Occipital lobe (tissue), 2 donors: Measurements from ENCODE around the gene PINK1. TPM values are rescaled to one million over a fixed set of nuclear protein-coding genes. Genes with fewer than 3 reads are reported as not detected.
"Not testable (repeated sequence)": the region's sequence is repeated elsewhere in the genome, so short reads cannot be mapped to it uniquely, and the experiment has no call there.

Experiments used
- DNase-seq: peaks from one replicate; lab custom pipeline; 2025; lab: John Stamatoyannopoulos, UW
- total RNA-seq: library from RNA; depleted of rRNA; stranded (reverse); fragments of >200 nt; gene quantifications from one replicate; pipeline ENCODE4 v1.2.3, GENCODE V29; 2014

The PINK1 gene
- total RNA-seq, 1 donor from 2014 or later, result 117 TPM

DNA sequence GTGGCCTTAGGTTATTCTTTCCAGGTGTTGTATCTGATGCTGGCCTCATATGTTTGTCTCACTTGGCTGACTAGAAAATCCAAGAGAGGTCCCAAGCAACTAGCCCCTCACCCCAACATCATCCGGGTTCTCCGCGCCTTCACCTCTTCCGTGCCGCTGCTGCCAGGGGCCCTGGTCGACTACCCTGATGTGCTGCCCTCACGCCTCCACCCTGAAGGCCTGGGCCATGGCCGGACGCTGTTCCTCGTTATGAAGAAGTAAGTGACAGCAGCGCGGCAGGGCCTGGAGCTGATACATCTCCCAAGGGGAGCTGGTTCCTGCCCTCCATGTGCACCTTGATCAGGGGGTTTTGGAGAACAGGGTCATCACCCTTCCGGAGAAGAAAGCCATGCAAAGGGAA lies 11.2 kb downstream of the PINK1 start:
- DNase-seq, result no peak

DNA sequence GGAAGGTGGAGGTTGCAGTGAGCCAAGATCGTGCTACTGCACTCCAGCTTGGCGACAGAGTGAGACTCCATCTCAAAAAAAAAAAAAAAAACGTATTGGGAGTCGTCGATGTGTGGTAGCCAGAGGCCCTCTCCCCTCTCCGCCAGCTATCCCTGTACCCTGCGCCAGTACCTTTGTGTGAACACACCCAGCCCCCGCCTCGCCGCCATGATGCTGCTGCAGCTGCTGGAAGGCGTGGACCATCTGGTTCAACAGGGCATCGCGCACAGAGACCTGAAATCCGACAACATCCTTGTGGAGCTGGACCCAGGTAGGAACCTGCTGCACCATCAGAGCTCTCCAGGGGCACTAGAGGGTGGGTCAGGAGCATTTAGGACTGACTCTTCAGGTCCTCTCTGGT lies 12.2 kb downstream of the PINK1 start:
- DNase-seq, result no peak

DNA sequence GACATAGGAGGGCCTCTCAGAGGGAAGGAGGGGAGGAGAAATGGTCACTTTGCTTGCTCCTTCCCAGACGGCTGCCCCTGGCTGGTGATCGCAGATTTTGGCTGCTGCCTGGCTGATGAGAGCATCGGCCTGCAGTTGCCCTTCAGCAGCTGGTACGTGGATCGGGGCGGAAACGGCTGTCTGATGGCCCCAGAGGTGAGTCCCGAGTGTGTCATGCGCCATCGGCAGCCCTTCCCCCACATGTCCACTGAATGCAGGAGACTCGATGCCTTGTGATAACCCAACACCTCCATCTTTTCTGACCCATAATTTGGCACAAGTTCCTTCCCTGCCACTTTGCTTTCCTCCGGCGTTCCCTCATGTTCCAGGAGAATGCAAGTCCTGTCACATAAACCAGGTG lies 15.2 kb downstream of the PINK1 start:
- DNase-seq, result no peak

DNA sequence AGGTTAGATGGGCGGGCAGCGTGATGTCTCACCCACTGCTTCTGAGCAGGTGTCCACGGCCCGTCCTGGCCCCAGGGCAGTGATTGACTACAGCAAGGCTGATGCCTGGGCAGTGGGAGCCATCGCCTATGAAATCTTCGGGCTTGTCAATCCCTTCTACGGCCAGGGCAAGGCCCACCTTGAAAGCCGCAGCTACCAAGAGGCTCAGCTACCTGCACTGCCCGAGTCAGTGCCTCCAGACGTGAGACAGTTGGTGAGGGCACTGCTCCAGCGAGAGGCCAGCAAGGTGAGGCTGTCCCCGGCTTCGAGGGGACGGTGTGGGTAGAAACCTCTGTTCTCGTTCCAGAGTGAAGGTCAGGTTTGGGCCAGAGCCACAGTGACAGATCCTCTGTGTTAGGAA lies 15.7 kb downstream of the PINK1 start:
- no peak for DNase-seq

DNA sequence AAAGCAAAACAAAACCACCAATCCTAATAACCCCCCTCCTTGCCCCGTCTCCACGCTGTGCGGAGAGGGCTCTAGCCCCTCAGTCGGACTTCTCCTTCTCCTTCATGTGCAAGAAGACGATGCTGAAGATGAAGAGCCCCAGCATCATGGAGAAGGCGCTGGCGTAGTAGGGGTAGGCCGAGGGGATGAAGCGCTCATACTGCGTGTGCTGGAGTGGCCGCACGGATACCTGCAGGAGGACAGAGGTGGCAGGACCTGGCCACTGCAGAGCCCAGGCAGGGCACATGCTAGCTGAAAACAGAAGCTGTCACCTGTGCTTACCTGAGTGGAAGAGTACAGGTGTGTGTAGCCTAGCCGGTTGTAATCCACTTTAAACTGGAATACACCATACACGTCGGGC lies 19.0 kb downstream of the PINK1 start:
- DNase-seq, result no peak

DNA sequence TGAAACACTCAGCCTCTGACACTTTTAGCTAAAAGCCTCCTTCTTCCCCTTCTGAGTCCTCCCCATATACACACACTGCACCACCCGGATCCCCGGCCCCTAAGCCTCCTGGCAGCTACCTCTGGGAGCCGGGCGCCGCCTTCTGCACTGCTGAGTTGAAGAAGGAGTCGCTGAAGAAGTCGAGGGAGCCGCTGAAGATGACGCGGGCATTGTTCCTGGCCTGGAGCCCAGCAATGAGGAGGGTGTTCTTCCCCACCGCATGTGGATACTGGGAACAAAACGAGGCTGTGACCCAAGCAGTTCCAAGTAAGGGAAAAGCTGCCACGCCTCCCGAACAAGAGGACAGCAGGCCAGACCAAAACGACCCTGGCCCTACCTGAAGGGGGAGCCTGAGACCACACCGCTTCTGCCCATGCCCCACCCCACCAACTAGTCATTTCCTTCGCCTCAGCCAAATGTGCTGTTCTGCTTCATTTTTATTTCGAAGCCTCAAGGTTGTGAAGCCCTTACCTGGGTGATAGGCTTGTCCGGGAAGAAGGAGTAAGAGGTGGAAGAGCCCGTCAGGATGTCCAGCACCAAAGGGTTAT lies 20.9 kb downstream of the PINK1 start:
- peak; percentile 50 for DNase-seq

DNA sequence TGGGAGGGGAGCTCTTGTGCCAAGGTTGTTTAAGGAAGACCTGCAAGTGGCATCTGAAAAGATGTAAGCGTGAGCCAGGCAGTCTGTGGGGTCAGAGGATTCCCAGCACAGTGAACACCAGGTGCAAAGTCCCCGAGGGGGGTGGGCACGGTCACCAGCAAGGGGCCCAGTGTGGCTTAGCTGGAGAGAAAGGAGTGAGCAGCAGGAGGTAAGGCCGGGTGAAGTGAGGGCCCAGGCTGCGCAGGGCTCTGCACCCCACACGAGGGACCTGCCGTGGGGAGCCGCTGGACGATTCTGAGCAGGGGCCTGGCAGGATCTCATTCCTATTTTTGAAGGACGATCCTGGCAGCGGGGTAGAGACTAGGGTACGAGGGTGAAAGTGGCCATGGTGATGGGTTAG lies 23.8 kb downstream of the PINK1 start:
- no peak for DNase-seq

DNA sequence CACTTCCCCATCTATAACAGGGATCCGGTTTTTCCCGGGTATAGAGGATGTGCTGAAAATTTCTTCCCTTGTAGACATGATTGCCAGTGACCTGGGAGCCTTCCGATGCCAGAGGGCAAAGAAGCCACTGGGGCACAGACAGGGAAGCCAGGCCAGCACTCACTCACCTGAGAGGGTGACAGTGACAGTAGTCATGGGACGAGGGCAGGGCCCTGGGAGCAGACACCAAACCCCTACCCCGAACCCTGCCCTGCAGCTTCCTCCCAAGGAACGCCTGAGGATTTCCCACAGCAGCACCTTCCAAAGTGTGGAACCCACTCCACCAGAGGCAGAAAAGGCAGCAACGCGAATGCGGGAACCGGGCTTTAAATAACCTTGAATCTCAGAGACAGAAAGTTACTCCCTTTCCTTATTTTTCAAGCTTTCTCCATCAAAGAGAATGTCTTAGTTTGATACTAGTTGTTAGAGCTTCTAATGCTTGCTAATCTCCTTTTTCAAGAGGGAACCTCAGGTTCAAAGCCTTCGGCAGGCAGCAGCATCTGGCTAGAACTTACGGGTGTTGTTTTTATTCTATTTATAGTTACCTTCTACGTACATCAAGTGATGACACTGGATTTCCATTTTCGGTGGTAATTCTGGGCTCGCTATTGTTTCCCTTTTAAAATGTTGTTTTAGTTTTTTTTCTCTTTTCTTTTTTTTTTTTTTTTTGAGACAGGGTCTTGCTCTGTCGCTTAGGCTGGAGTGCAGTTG lies 25.1 kb downstream of the PINK1 start:
- no peak for DNase-seq

DNA sequence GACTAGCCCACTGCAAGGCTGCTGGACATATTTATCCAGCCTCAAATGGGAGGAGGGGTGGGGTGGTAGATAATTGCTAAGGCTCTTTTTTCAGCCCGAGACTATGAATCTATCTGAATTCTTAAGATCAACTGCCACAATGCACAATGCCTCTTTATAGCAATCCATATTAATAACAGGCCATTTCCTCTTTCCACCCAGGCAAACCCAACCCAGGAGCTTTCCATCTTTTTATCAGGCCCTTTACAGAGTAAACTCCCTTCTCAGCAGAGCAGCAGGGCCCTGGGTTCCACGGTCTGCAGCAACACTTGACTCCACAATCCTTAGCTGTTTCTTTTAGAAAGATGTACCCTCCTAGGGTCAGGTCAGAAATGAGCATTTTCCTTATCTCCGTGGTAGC lies 27.1 kb downstream of the PINK1 start:
- no peak for DNase-seq

DNA sequence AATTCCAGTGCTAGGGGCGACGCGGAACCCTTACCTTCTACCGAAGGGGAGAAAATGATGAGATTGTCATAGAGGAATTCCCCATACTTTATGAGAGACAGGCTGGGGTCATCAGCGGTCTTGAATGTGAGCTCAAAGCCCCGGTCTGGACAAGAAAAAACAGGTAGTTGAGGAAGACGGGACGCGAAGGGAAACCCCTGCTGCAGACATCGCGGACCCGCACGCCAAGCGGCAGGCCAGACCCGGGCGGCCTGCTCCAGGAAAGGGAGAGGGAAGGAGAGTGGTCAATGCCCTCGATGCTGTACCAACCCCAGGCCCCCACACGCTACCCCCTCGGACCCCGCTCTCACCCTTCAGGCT lies 27.6 kb downstream of the PINK1 start:
- no peak for DNase-seq

DNA sequence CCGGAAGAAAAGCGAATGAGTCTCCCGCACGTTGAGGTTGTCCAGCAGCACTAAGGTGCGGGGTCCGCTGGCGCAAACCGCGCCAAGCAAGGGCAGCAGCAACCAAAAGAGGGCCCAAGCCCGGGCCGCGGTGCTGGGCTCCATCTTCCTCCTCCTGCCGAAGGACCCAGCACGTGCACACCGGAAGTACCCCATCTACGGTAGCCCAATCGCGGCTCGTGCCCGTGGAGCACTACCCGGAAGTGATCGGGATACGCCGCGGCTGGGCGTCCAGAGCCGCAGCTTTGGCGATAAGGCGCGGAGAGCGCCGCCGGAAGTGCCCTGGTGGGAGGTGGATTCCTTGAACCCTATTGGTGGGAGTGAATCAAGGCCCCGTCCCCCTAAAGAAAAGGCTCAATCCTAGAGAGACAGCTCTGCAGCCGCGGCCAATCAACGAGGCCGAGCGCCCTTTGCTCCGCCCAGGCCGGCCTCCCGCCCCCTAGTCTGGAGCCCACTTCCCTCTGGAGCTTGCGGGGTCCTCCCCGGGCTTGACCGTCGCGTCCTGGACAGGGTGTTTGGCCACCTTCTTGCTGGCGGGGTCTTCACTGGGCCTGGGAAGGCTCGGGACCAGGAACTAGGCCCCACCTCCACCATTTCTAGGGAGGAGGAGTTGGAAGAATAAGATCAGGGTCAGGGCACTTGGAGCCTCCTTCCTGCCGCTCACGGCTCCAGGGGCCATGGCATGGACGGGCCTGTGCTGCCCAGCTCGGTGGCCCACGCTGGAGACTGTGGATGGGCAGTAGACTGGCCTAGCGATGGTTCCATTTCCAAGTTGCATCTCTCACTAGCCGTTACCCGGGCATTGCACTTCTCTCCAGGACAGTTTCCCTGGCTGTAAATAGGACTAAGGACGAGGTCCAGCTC lies 28.2 kb downstream of the PINK1 start, which contains the start of gene DDOST:
Gene DDOST, minus strand, starts transcription at position 163 of the 903 bp plus-strand sequence. Its CDS starts 19 bp downstream, at position 144.
- peak; percentile 98 for DNase-seq

DNA sequence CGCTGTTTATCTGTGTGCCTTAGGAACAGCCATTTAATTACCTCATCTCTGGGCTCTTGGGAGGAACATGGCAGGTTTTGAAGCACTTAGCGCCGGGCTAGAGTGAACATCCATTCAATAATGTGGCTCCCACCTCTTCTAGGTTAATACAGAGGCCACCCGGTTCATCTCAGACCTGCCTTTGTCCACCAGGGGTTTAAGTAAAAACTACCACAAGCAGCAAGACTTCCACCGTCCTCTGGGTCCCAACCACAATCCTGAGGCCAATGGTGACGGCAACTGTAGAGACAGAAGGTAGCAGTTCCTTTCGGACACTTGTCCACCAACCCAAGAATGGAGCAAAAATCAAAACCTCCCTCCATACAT lies 28.8 kb downstream of the PINK1 start:
- no peak for DNase-seq

DNA sequence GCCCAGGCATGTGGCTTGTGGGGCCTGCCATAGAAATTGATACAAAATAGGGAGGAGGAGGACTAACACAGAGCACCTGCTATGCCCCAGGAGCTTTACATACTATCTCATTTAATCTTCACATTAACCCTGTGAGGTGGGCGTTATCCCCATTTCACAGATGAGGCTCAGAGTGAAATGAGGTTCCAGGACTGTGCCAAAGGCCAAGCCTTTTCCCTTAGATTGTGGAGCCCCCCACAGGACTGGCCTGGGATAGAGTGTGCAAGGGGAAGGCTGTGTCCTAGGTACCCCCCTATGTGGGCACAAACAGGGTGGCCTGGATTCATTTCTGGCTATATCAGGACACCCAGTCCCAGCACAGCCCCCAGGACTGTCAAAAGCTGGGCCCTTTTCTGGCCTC lies 30.1 kb downstream of the PINK1 start:
- DNase-seq, result no peak

DNA sequence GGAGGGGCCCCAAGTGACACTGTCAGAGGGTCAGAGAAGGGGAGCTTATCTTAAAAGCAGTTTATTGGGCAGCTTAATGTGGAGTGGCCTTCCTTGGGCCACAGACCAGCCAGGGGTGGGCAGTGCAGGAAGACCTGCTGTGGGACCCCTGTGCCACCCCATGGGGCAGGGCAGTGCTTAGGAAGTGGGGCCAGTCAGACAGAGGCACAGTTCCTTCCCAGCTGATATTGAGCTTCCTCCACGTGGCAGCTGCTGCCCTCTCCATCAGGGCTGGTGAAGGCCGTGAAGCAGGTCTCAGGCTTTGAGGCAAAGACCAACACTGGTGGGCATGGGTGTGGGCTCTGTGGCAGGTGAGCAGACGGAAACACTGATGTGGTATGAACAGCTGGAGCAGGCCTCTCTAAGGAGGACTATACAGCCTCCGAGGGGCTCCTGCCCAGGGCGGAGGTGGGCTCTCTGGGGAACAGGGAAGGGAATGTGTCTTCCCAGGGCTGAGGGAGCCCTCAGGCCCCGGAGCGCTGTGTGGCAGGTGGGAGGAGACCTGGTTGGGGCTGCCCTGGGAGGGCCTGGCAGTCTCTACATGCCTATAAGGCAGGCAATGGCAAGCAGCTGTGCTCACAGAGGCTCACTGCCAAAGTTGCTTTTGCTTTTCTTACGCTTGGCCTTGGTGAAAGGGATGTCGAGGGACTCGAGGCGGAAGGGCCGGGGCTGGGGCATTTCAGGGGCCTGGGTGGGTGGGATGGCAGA lies 30.9 kb downstream of the PINK1 start:
- DNase-seq, result no peak

DNA sequence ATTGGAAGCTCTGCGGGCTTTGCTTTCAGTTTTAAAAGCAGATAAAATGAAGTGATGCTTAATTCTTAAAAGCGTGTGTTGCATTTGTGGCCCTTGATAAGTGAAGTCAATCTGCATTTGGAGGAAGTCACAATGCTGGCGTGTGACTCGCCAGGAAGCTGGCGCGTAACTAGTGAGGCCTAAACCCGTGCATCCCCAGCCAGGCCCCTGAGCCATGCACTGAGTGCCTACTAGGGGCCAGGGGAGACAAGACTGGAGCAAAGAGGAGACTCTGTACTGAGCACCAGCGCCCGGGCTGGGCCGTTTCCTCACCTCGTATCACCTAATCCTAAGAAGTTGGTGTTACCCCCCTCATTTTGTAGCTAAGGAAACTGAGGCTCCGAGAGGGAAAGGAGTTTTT lies 32.5 kb downstream of the PINK1 start:
- DNase-seq, result no peak

DNA sequence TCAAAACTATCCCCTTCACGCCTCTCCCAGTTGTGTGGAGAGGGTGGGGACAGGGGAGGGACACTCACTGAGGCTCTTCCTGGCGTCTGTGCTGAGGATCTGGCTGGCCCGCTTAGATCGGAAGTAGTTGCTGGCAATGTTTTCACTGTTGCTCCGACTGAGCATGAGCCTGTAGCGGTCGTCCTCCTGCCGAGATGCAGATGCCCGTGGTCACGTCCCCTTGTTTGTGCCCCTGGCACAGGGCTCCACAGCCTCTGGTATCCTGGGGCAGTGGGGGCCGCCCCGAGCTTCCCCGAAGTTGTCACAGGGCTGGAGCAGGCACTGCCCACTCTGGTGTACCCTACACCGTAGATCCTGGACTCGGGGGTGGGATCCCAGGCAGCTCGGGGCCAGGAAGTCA lies 32.9 kb downstream of the PINK1 start:
- no peak for DNase-seq

DNA sequence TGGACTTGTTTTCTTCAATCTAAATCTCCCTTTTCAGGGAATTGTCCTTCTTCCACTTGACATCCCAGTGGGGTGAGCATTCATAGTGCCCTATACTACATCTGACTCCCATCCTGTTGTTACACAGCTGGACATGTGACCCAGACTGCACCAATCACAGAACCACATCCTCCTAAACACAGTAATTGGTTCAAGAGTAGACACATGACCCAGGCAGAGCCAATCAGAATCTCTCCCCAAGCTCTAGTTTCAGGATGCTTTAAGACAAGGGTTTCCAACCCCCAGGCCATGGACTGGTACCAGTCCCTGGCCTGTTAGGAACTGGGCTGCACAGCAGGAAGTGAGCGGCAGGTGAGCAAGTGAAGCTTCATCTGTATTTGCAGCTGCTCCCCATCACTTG lies 33.5 kb downstream of the PINK1 start:
- no peak for DNase-seq

DNA sequence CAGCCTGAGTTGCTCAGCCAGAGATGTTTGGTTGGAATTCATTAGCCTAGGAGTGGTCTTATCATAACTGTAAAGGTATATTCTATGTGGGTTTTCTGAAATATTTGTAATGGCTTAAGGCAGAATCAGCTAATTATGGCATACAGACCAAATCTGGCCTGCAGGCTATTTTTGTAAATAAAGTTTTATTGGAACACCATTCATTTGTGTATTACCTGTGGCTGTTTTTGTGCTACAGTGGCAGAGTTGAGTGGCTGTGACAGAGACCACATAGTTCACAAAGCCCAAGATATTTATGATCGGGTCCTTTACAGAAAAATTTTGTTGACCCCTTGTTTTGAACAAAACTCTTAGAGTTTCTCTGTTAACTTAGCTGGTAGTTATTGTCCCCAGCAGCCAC lies 35.3 kb downstream of the PINK1 start:
- DNase-seq, result no peak

DNA sequence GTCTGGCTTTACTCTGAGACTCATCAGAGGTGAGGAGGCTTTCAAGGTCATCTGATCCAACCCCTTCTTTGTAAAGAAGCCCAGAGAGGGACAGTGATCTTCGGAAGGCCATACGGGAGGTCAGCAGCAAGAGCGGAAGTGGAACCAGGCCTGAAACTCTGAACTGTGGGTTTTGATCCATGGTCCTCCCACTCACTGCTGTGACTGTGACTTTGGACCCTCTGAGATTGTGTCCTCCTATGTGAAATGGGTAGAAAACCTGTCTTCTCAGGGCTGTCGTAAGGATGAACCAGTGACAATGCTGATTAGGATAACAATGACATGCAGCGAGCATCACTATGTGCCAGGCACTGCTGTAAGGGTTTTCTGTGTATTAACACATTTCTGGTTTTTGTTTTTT lies 37.7 kb downstream of the PINK1 start:
- no peak for DNase-seq

DNA sequence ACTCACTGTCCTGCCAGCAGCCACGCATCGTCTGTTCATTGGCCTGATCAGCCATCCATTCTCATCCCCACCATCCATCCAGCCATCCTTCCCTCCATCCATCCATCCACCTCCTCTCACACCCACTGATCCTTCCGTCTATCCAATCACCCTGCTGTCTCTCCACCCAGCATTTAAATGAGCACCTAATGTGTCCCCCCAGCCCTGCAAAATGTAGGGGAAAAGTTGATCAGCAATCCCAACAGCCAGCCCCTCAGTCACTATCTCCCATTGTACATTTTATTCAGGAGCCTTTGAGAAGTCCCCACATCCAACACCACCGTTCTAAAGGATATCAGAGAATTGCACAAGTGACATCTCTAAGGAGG lies 39.0 kb downstream of the PINK1 start:
- no peak for DNase-seq

DNA sequence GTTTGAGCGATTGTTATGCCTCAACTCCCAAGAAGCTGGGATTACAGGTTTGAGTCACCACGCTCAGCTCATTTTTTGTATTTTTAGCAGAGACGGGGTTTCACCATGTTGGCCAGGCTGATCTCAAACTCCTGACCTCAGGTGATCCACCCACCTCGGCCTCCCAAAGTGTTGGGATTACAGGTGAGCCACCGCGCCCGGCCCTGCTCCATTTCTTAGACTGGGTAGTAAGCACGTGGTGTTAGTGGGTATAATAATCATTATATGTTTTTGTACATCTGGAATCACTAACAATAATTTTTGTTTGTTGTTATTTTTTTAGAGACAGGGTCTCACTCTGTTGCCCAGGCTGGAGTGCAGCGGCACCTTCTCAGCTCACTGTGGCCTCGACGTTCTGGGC lies 40.4 kb downstream of the PINK1 start:
- not testable (repeated sequence) for DNase-seq

DNA sequence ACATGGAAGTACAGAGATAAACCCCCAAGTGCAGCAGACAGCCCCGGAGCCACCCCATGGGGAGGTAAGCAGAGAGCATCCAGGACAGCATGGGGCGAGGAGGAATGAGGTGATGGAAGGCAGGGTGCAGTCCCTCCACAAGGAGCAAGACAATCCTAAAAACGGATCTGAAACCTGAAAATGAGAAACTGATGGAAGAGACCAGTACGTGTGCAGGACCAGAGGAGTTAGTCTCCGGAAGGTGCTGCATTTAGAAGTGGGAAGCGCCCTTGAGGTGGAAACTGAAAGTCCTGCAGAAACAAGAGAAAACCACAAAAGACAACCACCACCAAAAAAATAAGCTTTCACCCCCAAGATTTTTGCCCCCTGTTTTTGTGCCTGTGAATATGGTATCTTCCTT lies 45.3 kb downstream of the PINK1 start:
- no peak for DNase-seq
